HepG2 (cell line): ENCODE measurements around the gene FRMD6. TPM values are rescaled to one million over a fixed set of nuclear protein-coding genes. Genes with fewer than 3 reads are reported as not detected.

Source experiments
- ATAC-seq: fragments of 200-7000 bp; cut with Tn5 transposase; 3 replicates; pipeline ENCODE4 v1.9.1; 2020; ENCODE audit warnings: mild to moderate bottlenecking, moderate library complexity
- BruUV-seq: library from RNA; stranded (reverse); fragments of 400-500 nt; replicated peaks from 2 replicates; lab custom pipeline; 2021; lab: Mats Ljungman, UMichigan
- CTCF ChIA-PET: fragments of 300-600 bp; formaldehyde crosslinking; extraction: SDS; loops from one replicate; lab custom pipeline; 2021; ENCODE audit warnings: low total read pairs, inconsistent platforms, low intra/inter-chr PET ratio; lab: Yijun Ruan, JAX
- POLR2A ChIA-PET: fragments of 350-600 bp; sonication (Branson Sonifier 250); formaldehyde crosslinking; loops from one replicate; lab custom pipeline; 2020; ENCODE audit warnings: antibody characterized with exemption, inconsistent platforms; lab: Yijun Ruan, JAX
- DNase-seq: peaks from one replicate; pipeline ENCODE4 v3.0.0-alpha.2; 2015; ENCODE audit warnings: low spot score
- FAIRE-seq: peaks from 3 replicates; lab custom pipeline; 2011; peaks lifted over from hg19 to GRCh38; lab: Jason Lieb, UNC
- H2AFZ ChIP-seq: one replicate; pipeline ENCODE4 v1.6.1; 2011; ENCODE audit warnings: low read length, inconsistent platforms
- H3K27ac ChIP-seq: fragments of 300-600 bp; 3 replicates; pipeline ENCODE4 v1.8.0; 2011; ENCODE audit warnings: mixed run types, mild to moderate bottlenecking, mixed read lengths, low read length, inconsistent platforms; ENCODE audit not compliant: insufficient read depth; ENCODE audit errors: extremely low read length
- H3K27me3 ChIP-seq, 2 experiments: fragments of 200-600 bp in 1 of 2; 2 replicates in 1 of 2; 3 replicates in 1 of 2; pipeline versions ENCODE4 v1.6.0 to v1.8.0; 2011; ENCODE audit warnings: low read length in 2 of 2, mild to moderate bottlenecking in 2 of 2, moderate library complexity in 2 of 2, inconsistent platforms in 1 of 2; ENCODE audit not compliant: insufficient read depth in 2 of 2, control insufficient read depth in 1 of 2
- H3K36me3 ChIP-seq, 2 experiments: fragments of 200-600 bp in 1 of 2; replicated peaks in 1 of 2; 2 replicates in 1 of 2; 3 replicates in 1 of 2; pipeline versions ENCODE4 v1.5.1 to v1.8.0; 2011; ENCODE audit warnings: low read length in 2 of 2, inconsistent platforms in 1 of 2; ENCODE audit not compliant: insufficient read depth in 2 of 2, control insufficient read depth in 1 of 2
- H3K4me1 ChIP-seq: 2 replicates; pipeline ENCODE4 v1.5.1; 2012; ENCODE audit warnings: low read length, inconsistent platforms; ENCODE audit not compliant: insufficient read depth
- H3K4me2 ChIP-seq: 2 replicates; pipeline ENCODE4 v1.6.0; 2011; ENCODE audit warnings: low read depth, low read length, inconsistent platforms
- H3K4me3 ChIP-seq, 3 experiments: fragments of 200-600 bp in 1 of 3; sonication (generic), shearing (Covaris generic) in 1 of 3; replicated peaks in 1 of 3; 2 replicates each; pipeline ENCODE4 v1.5.1; 2011 to 2016; ENCODE audit warnings: low read length in 3 of 3, inconsistent platforms in 2 of 3, low read depth in 2 of 3, mild to moderate bottlenecking in 2 of 3, control low read depth in 1 of 3, mixed read lengths in 1 of 3; ENCODE audit not compliant: insufficient read depth in 1 of 3
- H3K79me2 ChIP-seq: one replicate; pipeline ENCODE4 v1.6.1; 2011; ENCODE audit warnings: low read length, inconsistent platforms; ENCODE audit not compliant: insufficient read depth
- H3K9ac ChIP-seq: 2 replicates; pipeline ENCODE4 v1.6.0; 2011; ENCODE audit warnings: mild to moderate bottlenecking, low read depth, low read length, inconsistent platforms; ENCODE audit not compliant: insufficient read depth
- H3K9me3 ChIP-seq: 2 replicates; pipeline ENCODE4 v1.5.1; 2012; ENCODE audit warnings: mild to moderate bottlenecking, low read length
- H4K20me1 ChIP-seq: 2 replicates; pipeline ENCODE4 v1.6.0; 2011; ENCODE audit warnings: inconsistent platforms, mild to moderate bottlenecking, low read length, moderate library complexity; ENCODE audit not compliant: insufficient read depth
- STAG1 ChIP-seq: sonication (generic); formaldehyde crosslinking; IDR thresholded peaks from 2 replicates; pipeline ENCODE4 v1.4.0; 2020; ENCODE audit warnings: missing genetic modification reagents
- TAF15 ChIP-seq: fragments of 200-400 bp; formaldehyde crosslinking; IDR thresholded peaks from one replicate; pipeline ENCODE4 v1.6.1; 2018; ENCODE audit warnings: mild to moderate bottlenecking, low read depth, low read length; ENCODE audit not compliant: poor library complexity, severe bottlenecking
- ZNF281 ChIP-seq: sonication (generic); formaldehyde crosslinking; IDR thresholded peaks from 2 replicates; pipeline ENCODE4 v1.4.0; 2020; ENCODE audit warnings: missing genetic modification reagents, borderline replicate concordance
- WGBS: methylation state at CpG from one replicate; pipeline ENCODE4 v1.1.6; 2017; ENCODE audit warnings: low lambda C conversion rate; 5-methylcytosine and 5-hydroxymethylcytosine counted together
- in situ Hi-C: cut with HindIII; loops from 2 replicates; pipeline ENCODE4 v1.10.0; 2017; ENCODE audit warnings: low pct_unique_long_range_greater_than_20kb; ENCODE audit not compliant: extremely low pct_ligation_motif_present
- intact Hi-C: fragments of 100-400 bp; cut with micrococcal nuclease; formaldehyde crosslinking; loops from one replicate; pipeline ENCODE4 v1.10.0; 2022; ENCODE audit not compliant: unreplicated experiment
- polyA plus RNA-seq, 8 experiments: library from polyadenylated mRNA; depleted of rRNA in 3 of 8; stranded (reverse) in 7 of 8; unstranded in 1 of 8; fragments of >200 nt; fragmentation: Illumina TruSeq in 4 of 8; extraction: Trizol in 4 of 8; gene quantifications; 2 replicates each; pipeline versions ENCODE4 v1.2.1 to v1.2.3, GENCODE V29; 2011 to 2016; ENCODE audit warnings: low read depth in 4 of 8, missing spikeins in 1 of 8, mixed read lengths in 1 of 8; ENCODE audit not compliant: insufficient read depth in 1 of 8
- total RNA-seq, 5 experiments: library from RNA; depleted of rRNA; stranded (reverse); fragments of >200 nt; fragmentation: Illumina TruSeq; extraction: Trizol; gene quantifications; 2 replicates each; pipeline ENCODE4 v1.2.3, GENCODE V29; 2016; ENCODE audit warnings: low read depth in 1 of 5

The FRMD6 gene
- total and polyA plus RNA-seq, 2 of the 13 experiments (the other 11 are each of a cell fraction or from before 2014, with no cell fraction given): 2.4 to 5.4 TPM

GRCh38 chr14:51653079-51653774 lies 1.5 kb downstream of the FRMD6 start:
- 0 out of 2 replicates have a peak, but pooled peaks have one; percentile 11 for TF ChIP-seq STAG1 (CRISPR knock-in tag)
- no peak for TF ChIP-seq TAF15
- peak; percentile 31; the same call in 1 of the 2 replicates for TF ChIP-seq ZNF281 (CRISPR knock-in tag)
- H3K9ac ChIP-seq: peak overlapping the region; percentile 73; the same call in 1 of the 2 replicates
- in situ Hi-C loops (loop anchor here (10.0 kb wide), 1 partner anchor 122 kb away; no protein-coding TSS in a partner anchor), intact Hi-C loops (loop anchor here (2.0 to 5.0 kb wide), 4 partner anchors 96 to 371 kb away; no protein-coding TSS in a partner anchor)
- FAIRE-seq (no peak), ATAC-seq (no peak), DNase-seq (no peak)
- H3K27me3 ChIP-seq: no peaks in the 10 kb centered on the region; a peak in 1 of 5 replicates
- H3K36me3 ChIP-seq: no peaks in the 10 kb centered on the region
- H3K27ac ChIP-seq: no peak overlapping the region
- TSS peak; percentile 50 for BruUV-seq
- no peaks in the 10 kb centered on the region for H4K20me1 ChIP-seq
- H3K4me1 ChIP-seq: peaks cover 36% of the 10 kb centered on the region
- ChIA-PET CTCF (no interaction called here), POLR2A (interaction anchor here (0.7 to 2.0 kb wide), 2 partner anchors 14 to 28 kb away, joined by 3 to 8 read pairs; no protein-coding TSS in a partner anchor)
- H2AFZ ChIP-seq: no peak overlapping the region
- WGBS: 11% methylated on average over 6 of the region's 6 CpGs
- no peaks in the 10 kb centered on the region for H3K79me2 ChIP-seq
- H3K4me2 ChIP-seq: peak overlapping the region; percentile 83
- peak overlapping the region; percentile 88 to 96 (median 93) for H3K4me3 ChIP-seq
- H3K9me3 ChIP-seq: no peaks in the 10 kb centered on the region
